NCI-H774 (cell line): ENCODE data around the gene USP53.
"Not testable (repeated sequence)": the region's sequence is repeated elsewhere in the genome, so short reads cannot be mapped to it uniquely, and the experiment has no call there.

Experiments used
- DNase-seq: peaks from one replicate; lab custom pipeline; 2025; lab: John Stamatoyannopoulos, UW

USP53 gene

GRCh38 chr4:119212234-119212963 lies at the start of gene USP53:
Gene USP53, plus strand, starts transcription at chr4:119212713. Its CDS starts 27,047 bp downstream, at chr4:119239760.
- DNase-seq, result peak; percentile 88

- no peak for DNase-seq
Measured at GRCh38 chr4:119165767-119166166, 46.7 kb upstream of the USP53 start.

- no peak for DNase-seq
Measured at GRCh38 chr4:119170195-119170594, 42.3 kb upstream of the USP53 start.

DNA sequence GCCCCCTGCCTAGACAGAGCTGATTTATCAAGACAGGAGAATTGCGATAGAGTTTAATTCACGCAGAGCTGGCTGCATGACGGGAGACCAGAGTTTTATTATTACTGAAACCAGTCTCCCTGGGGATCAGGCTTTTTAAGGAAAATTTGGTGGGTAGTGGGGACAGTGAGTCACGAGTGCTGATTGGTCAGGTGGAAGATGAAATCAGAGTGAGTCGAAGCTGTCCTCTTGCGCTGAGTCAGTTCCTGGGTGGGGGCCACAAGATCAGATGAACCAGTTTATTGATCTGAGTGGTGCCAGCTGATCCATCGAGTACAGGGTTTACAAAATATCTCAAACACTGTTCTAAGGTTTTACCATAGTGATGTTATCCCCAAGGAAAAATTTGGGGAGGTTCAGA lies 40.3 kb upstream of the USP53 start:
- no peak for DNase-seq

DNA sequence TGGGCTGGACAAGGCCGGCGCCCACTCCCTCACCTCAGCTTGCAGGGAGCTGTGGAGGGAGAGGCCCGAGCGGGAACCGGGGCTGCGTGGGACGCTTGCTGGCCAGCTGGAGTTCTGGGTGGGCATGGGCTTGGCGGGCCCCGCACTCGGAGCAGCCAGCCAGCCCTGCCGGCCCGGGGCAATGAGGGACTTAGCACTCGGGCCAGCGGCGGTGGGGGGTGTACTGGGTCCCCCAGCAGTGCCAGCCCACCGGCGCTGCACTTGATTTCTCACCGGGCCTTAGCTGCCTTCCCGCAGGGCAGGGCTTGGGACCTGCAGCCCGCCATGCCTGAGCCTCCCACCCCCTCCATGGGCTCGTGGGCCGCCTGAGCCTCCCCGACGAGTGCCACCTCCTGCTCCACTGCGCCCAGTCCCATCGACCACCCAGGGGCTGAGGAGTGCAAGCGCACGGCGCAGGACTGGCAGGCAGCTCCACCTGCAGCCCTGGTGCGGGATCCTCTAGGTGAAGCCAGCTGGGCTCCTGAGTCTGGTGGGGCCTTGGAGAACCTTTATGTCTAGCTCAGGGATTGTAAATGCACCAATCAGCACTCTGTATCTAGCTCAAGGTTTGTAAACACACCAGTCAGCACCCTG lies 38.7 kb upstream of the USP53 start:
- DNase-seq, result not testable (repeated sequence)

DNA sequence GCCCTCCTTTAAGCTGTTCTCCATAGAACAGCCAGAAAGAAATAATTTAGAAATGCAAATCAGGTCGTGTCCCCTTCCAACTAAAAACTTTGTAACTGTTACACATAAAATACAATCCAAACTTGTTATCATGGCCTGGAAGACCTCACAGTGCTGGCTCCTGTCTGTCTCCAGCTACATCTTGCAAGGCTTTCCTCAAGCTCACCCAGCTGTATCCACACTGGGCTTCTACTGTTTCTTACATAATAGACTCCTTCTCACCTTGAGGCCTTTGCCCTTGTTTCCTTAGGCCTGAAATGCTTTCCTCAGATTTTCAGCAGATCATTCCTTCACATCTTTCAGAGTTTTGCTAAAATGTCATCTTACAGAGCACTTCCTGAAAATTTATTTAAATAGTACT lies 33.5 kb upstream of the USP53 start:
- DNase-seq, result no peak

- DNase-seq, result no peak
Measured at GRCh38 chr4:119184128-119184527, 28.4 kb upstream of the USP53 start.

DNA sequence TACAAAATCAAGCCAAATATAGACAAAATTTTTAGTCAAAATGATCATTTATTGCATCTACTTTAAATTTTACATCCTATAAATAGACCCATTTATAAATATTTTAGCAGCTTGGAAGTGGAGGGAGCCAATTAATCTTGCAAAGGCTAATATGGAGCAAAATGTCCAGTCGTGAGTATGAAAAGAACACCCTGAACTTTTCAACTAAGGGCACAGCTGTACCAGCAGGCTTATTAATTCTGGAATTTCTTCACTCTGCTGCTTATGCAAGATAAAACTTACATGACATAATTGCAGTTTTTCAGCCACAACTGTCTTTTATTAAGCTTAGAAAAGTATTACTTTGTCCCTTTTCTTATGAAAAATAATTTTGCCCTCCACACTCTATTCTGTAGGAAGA lies 22.9 kb upstream of the USP53 start:
- DNase-seq, result no peak

GRCh38 chr4:119190354-119190753 lies 22.2 kb upstream of the USP53 start:
- no peak for DNase-seq

GRCh38 chr4:119191505-119191904 lies 21.0 kb upstream of the USP53 start:
- no peak for DNase-seq

DNA sequence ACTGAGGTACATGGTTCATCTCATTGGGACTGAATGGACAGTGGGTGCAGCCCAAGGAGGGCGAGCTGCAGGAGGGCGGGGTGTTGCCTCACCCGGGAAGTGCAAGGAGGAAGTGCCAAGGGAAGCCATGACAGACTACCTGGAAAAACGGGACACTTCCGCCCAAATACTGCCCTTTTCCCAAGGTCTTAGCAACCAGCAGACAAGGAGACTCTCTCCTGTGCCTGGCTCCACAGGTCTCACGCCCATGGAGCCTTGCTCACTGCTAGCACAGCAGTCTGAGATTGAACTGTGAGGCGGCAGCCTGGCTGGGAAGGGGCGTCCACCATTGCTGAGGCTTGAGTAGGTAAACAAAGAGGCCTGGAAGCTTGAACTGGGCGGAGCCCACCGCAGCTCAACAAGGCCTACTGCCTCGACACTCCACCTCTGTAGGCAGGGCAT lies 14.7 kb upstream of the USP53 start:
- no peak for DNase-seq

- no peak for DNase-seq
Measured at GRCh38 chr4:119204916-119205315, 7.6 kb upstream of the USP53 start.

- DNase-seq, result no peak
Measured at GRCh38 chr4:119205690-119206089, 6.8 kb upstream of the USP53 start.

DNA sequence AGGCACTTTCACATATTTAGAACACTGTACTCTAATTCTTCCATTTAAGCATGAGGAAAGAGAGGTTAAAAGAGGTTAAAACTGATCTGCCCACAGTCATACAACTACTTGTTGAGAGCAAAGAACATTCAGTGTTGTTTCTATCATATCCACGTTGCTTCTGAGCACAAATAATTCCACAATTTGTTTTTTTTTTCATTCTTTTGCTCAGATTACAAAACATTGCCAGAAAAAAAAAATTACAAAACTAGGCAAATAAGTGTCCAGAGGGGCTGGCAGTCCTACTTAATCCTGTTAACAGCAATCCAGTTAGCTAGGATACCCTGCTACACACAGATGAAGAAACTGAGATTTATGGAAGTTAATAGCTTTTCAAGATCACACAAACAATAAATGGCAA lies 6.3 kb upstream of the USP53 start:
- no peak for DNase-seq

- DNase-seq, result no peak
Measured at GRCh38 chr4:119207051-119207450, 5.5 kb upstream of the USP53 start.

- DNase-seq, result no peak
Measured at GRCh38 chr4:119209077-119209476, 3.4 kb upstream of the USP53 start.

- DNase-seq, result no peak
Measured at GRCh38 chr4:119209586-119209985, 2.9 kb upstream of the USP53 start.

- no peak for DNase-seq
Measured at GRCh38 chr4:119210775-119211174, 1.7 kb upstream of the USP53 start.

DNA sequence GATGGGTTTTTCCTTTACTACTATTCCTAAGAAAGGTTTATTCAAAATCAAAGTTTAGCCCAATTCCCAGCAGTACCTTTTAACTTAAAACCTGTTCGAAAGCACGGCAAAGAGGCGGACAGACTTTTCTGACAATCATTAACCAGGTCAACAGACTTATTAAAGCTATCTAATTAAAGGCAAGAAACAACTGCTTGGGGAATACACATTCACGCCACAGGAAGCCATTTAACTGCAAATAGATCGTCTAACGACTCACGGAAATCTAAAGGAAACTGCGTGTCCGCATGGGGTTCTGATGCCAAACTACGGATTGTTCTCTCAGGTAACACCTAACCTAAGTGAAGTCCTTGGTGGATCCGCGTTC lies 663 bp upstream of the USP53 start:
- DNase-seq, result no peak

GRCh38 chr4:119212964-119213606 lies 572 bp downstream of the USP53 start:
- peak; percentile 48 for DNase-seq

DNA sequence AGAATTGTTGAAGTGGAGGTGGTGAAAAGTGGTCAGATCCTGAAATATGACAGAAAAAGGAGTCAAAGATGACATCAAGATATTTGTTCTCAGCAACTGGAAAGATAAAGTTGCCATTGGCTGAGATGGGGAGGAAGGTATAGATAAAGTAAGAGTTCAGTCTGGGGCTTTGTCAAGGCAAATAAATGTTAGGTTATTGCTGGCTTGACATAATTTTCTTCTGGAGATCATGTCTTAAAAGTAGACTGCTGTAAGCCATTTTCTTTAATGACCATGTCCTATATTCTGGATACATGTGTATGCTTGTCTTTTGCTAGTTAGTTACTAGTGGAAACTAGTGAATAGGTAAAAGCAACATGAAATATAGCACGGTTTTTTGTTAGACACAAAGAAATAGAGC lies 5.6 kb downstream of the USP53 start:
- DNase-seq, result no peak

DNA sequence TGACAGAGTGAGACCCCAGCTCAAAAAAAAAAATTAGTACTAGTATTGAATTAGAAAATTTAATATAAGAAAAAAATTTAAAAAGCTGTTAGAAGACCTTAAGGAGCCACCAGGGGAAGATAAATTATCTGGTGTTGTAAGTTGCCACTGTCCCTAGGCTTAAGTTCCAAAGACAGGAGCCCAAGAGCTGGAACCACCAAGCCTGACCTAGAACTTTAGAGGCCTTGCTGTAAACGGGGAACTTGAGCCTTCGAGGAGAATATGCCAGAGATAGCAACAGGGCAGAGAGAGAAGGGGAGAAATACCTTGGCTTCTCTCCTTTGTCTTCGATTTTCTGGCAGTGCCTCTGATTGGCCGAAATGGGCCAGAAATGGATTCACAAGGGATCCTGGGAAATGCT lies 8.9 kb downstream of the USP53 start:
- no peak for DNase-seq

DNA sequence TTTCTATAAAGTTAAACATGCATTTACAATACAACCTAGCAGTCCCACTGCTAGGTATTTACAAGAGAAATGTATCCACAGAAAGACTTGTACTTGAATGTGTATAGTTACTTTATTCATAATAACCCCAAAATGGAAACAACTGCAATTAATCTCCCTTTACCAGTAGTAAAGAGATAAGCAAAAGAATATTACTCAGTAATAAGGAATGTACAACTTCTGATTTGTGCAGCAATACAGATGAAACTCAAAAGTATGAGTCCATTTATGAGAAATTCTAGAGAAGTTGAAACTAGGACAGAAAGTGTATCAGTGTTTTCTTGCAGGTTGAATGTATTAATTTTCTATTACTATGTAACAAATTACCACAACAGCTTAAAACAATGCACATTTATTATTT lies 15.2 kb downstream of the USP53 start:
- DNase-seq, result no peak
